Measurements from ENCODE around the gene ASB18. TPM values are rescaled to one million over a fixed set of nuclear protein-coding genes. Genes with fewer than 3 reads are reported as not detected.

Gene ASB18
- total and polyA plus RNA-seq, 2 experiments from 2014 or later, result not detected

- no peak for TF ChIP-seq ETS1 (IDR thresholded peaks at IDR 0.05)
- TF ChIP-seq ZNF114 (CRISPR knock-in tag; IDR thresholded peaks at IDR 0.05), result no peak
- TF ChIP-seq JUNB (IDR thresholded peaks at IDR 0.05; ENCODE audit: unreplicated experiment), result no peak
- TF ChIP-seq NANOG (IDR thresholded peaks at IDR 0.05; ENCODE audit: borderline replicate concordance), result no peak
Measured at GRCh38 chr2:236257575-236257974, 6.6 kb downstream of the ASB18 start (continued).

- H3K79me2 ChIP-seq (replicated peaks; ENCODE audit: insufficient read depth), result no peaks in the 10 kb centered on the region
- no peaks in the 10 kb centered on the region for H3K36me3 ChIP-seq (ENCODE audit: insufficient read depth)
- Mint-ChIP-seq H3K27me3 (ENCODE audit: insufficient read depth, low read depth, poor library complexity) (peaks cover 13% of the 10 kb centered on the region), H3K27ac (no peak overlapping the region), H3K4me1 (peaks cover 18% of the 10 kb centered on the region), H3K9me3 (no peaks in the 10 kb centered on the region), H3K36me3 (ENCODE audit: low read depth) (no peaks in the 10 kb centered on the region; the same call in 2 of the 3 replicates), H3K4me3 (no peak overlapping the region)
- H3F3A ChIP-seq (replicated peaks; ENCODE audit: low read depth), result no peaks in the 10 kb centered on the region
- DNase-seq (ENCODE audit: low spot score) (no peak), ATAC-seq (no peak)
- H3K4me2 ChIP-seq, result no peak overlapping the region
- H3K27me3 ChIP-seq (ENCODE audit: insufficient read depth), result no peaks in the 10 kb centered on the region
- peaks cover 4% of the 10 kb centered on the region; the same call in 1 of the 2 replicates for H3K4me1 ChIP-seq (ENCODE audit: insufficient read depth)
- no peak for TF ChIP-seq ZNF114 (CRISPR knock-in tag; IDR thresholded peaks at IDR 0.05)
- no peak for TF ChIP-seq EZH2phosphoT487 (IDR thresholded peaks at IDR 0.05; ENCODE audit: unreplicated experiment)
- H4K20me1 ChIP-seq (replicated peaks; ENCODE audit: insufficient read depth), result no peaks in the 10 kb centered on the region
- H3K27ac ChIP-seq (ENCODE audit: low read depth), result no peak overlapping the region
- no peak overlapping the region for H3K4me3 ChIP-seq
- H3K9me2 ChIP-seq (ENCODE audit: insufficient read depth), result no peaks in the 10 kb centered on the region
- no peak overlapping the region for H2AFZ ChIP-seq
Measured at GRCh38 chr2:236257136-236257535, 7.1 kb downstream of the ASB18 start.

- Histone ChIP-seq H3F3A (replicated peaks; ENCODE audit: low read depth) (no peaks in the 10 kb centered on the region), H2AFZ (no peak overlapping the region), H3K4me3 (no peak overlapping the region), H3K9me2 (ENCODE audit: insufficient read depth) (no peaks in the 10 kb centered on the region), H3K4me2 (no peak overlapping the region), H4K20me1 (replicated peaks; ENCODE audit: insufficient read depth) (no peaks in the 10 kb centered on the region), H3K27ac (ENCODE audit: low read depth) (no peak overlapping the region), H3K79me2 (replicated peaks; ENCODE audit: insufficient read depth) (no peaks in the 10 kb centered on the region), H3K27me3 (ENCODE audit: insufficient read depth) (no peaks in the 10 kb centered on the region), H3K4me1 (ENCODE audit: insufficient read depth) (peaks cover 4% of the 10 kb centered on the region; the same call in 1 of the 2 replicates), H3K36me3 (ENCODE audit: insufficient read depth) (no peaks in the 10 kb centered on the region)
- Mint-ChIP-seq H3K4me3 (no peak overlapping the region), H3K9me3 (no peaks in the 10 kb centered on the region), H3K27me3 (ENCODE audit: insufficient read depth, low read depth, poor library complexity) (peaks cover 15% of the 10 kb centered on the region), H3K27ac (peak overlapping the region; percentile 4; the same call in 1 of the 2 replicates), H3K36me3 (ENCODE audit: low read depth) (no peaks in the 10 kb centered on the region; the same call in 2 of the 3 replicates), H3K4me1 (peaks cover 18% of the 10 kb centered on the region)
- DNase-seq (ENCODE audit: low spot score) (no peak), ATAC-seq (no peak)
- TF ChIP-seq ETS1 (IDR thresholded peaks at IDR 0.05) (no peak), REST (IDR thresholded peaks at IDR 0.05; ENCODE audit: unreplicated experiment) (no peak), CTCF (conservative IDR thresholded peaks at IDR 0.05; ENCODE audit: low read depth in 2 of 2) (no peak), NANOG (IDR thresholded peaks at IDR 0.05; ENCODE audit: borderline replicate concordance) (no peak), ZNF114 (CRISPR knock-in tag; IDR thresholded peaks at IDR 0.05) (no peak), POLR2AphosphoS5 (IDR thresholded peaks at IDR 0.05; ENCODE audit: low read depth) (no peak), JUNB (IDR thresholded peaks at IDR 0.05; ENCODE audit: unreplicated experiment) (no peak), CREB1 (CRISPR knock-in tag; IDR thresholded peaks at IDR 0.05; ENCODE audit: low read depth) (no peak), STAT1 (IDR thresholded peaks at IDR 0.05; ENCODE audit: unreplicated experiment) (no peak)
Measured at GRCh38 chr2:236256366-236256985, 7.7 kb downstream of the ASB18 start.

All from GM23338 (cell line).